LHCN-M2 (cell line): Measurements from ENCODE around the gene PTCH2. TPM values are rescaled to one million over a fixed set of nuclear protein-coding genes. Genes with fewer than 3 reads are reported as not detected.
"Not testable (repeated sequence)": the region's sequence is repeated elsewhere in the genome, so short reads cannot be mapped to it uniquely, and the experiment has no call there.

ENCODE experiments used
- DNase-seq: peaks from one replicate; pipeline ENCODE4 v3.0.0-alpha.2; 2012; ENCODE audit warnings: low read depth
- total RNA-seq: library from RNA; depleted of rRNA; stranded (reverse); fragments of >200 nt; gene quantifications from 2 replicates; pipeline ENCODE4 v1.2.3, GENCODE V29; 2014

Gene PTCH2
- total RNA-seq, 1 experiment from 2014 or later: under 0.01 TPM

GRCh38 chr1:44846985-44847384, 3.9 kb upstream of the PTCH2 start:
- DNase-seq: no peak

DNA sequence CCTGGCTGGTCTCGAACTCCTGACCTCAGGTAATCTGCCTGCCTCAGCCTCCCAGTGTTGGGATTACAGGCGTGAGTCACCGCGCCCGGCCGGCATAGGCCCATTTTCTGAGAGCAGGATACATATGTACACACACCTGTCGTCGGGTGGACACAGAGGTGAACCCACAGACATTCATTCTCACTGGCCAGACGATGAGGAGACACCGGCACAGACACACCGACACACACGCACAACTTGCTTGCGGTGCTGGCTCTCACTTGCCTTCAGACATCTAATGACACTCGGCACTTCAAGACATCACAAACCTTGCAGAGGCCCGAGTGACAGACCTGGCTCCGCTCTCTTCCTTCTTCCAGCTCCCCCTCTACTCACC, 579 bp downstream of the PTCH2 start:
- DNase-seq: no peak

DNA sequence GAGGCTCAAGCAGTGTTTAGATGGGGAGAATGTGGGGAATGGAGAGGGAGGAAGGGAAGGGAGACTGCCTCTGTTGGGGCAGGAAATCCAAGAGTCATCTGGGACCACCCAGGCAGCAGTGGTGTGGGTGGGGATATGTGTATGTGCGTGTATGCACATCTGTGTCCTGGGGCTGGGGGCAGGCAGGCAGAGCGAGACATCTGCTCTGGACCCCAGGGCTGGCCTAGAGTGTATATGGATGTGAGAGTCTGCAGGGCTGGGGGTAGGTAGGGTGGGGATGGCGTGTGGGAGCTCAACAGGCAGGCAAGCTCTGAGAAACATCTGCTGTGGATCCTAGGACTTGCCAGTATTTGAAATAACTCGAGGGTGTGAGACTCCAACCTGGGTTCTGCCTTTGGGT, 3.5 kb downstream of the PTCH2 start:
- no peak for DNase-seq

DNA sequence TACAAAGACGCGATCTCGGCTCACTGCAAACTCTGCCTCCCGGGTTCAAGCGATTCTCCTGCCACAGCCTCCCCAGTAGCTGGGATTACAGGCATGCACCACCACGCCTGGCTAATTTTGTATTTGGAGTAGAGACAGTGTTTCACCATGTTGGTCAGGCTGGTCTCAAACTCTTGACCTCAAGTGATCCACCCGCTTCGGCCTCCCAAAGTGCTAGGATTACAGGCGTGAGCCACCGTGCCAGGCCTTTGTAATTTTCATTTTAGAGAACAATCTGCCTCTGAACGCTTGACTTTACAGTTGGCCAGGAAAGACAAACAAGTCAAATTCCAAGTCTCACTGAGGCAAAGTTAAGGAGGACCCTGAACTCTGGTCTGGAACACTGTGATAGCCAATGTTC, 4.8 kb downstream of the PTCH2 start:
- not testable (repeated sequence) for DNase-seq

DNA sequence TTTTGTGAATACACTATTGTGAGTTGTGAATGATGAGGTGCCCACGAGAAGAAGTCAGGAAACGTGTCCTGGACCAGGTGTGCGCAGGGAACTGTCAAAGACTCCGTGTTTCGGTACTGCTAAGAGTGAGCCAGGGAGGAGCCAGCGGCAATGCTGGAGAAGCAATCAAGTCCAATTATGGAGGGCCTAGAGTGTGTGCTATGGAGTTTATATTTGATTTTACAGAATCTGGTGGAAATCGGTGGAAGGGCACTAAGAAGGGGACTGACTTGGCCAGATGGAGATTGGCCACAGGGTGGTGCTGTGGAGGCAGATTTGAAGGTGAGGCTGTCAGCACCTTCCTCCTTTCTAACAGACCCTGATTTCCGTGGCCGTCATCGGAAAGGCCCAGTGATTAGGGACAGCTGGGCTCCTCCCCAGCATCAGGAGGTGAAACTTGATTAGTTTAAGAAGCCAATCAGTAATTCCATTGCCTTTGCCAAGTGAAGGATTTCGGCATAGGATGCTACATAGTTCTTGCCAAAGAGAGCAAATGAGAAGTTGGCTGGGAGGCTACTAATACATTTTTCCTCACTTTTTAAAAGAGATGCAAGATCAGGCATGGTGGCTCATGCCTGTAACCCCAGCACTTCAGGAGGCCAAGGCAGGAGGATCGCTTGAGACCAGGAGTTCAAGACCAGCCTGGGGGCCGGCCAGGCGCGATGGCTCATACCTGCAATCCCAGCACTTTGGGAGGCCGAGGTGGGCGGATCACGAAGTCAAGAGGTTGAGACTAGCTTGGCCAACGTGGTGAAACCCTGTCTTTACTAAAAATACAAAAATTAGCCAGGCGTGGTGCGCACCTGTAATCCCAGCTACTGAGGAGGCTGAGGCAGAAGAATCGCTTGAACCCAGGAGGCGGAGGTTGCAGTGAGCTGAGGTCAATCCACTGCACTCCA, 7.0 kb downstream of the PTCH2 start:
- DNase-seq: peak; percentile 65

GRCh38 chr1:44834328-44834727, 8.7 kb downstream of the PTCH2 start:
- DNase-seq: no peak

GRCh38 chr1:44832056-44832705, 10.9 kb downstream of the PTCH2 start:
- DNase-seq: no peak

GRCh38 chr1:44831516-44831915, 11.5 kb downstream of the PTCH2 start:
- DNase-seq: no peak

GRCh38 chr1:44830900-44831304, 12.2 kb downstream of the PTCH2 start:
- DNase-seq: no peak

DNA sequence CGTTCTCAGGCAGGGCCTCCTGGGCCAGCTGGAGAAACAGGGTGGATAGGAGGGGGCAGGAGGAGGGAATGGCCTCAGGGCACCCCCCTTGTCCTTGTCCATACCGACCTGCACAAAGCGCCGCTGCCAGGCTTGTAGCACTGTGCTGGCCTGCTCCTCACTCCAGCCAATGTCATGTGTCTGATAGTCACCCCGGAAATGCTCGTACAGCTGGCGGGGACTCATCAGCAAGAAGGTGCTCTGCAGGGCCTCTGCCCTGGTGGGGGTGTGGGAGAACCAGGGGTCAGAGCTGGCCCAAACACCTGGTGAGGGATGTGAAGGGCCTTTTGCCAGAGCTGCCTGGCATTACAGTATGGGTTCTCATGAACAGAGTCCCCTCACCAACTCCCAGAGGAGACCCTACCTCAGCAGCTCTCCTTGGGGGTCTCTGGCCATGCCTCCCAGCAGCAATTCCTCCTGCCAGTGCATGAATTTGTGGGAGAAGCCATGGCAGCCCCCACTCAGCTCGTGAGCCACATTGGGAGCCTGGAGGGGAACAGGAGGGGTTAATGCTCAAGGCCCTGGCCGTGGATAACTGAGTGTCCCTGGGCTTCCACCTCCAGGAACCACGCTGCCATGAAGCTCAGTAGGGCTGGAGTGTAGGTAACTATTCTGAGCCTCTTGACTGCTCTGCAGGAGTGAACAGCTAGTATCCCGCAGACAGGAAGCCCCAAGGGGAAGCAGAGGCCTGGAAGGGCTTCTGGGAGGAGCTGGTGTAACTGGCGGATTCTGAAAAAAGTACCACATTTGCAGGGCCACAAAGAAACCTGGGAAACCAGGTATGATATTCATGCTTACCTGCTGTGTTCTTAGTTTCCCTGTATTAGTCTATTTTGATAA, 13.3 kb downstream of the PTCH2 start:
- no peak for DNase-seq

DNA sequence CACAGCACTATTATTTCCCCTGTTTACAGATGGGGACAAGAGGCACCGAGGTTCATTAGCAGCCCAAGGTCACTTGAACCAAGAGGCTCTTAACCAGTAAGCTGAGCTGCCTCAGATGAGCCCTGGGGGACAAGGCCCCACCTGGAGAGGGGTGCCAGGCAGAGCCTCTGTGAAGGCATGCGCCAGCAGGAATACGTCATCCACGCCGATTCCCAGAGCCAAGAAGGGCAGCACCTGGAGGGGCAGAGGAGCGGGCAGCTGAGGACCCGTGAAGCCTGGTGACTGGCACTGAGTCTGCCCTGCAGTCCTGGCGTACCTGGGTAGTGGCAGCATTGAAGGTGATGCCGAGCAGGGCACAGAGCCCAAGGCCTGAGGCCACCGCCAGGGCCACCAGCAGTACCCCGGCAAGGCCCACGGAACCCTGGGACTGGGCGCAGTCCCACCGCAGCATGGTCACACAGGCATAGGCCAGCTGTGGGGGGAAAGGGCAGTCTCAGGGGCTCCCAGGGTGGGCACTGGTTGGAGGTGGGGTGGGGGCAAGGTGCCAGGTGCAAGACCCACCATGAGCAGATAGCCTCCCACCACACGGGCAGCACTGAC, 14.1 kb downstream of the PTCH2 start:
- no peak for DNase-seq

DNA sequence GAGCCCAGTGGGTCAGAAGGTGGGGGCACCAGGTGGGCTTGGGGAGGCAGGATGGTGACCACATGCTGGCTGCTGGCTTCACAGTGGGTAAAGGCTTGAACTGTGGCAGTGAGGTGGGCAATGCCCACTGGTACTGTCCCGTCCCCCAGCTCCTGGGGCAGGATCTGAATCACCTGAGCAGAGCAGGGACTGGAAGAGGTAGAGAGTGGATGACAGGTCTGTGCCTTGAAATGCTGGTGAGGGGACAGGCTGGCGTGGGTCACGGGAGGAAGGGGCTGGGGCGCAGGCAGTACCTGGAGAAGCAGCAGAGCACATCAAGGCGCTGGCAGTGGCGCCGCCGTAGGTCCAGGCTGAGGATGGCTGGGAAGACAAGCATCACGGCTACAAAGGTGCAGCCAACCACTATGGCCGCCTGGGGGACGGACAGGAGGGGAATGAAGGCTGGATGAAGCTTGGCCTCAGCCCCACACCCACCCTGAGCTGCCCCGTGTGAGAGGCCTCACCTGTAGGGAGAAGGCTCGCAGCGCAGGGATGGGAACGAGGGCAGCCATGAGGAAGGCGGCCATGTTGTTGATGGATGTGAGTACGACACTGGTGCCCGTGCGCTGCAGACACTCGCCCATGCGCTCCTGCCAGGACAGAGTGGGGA, 14.9 kb downstream of the PTCH2 start:
- no peak for DNase-seq

GRCh38 chr1:44827197-44828002, 15.7 kb downstream of the PTCH2 start:
- DNase-seq: no peak

DNA sequence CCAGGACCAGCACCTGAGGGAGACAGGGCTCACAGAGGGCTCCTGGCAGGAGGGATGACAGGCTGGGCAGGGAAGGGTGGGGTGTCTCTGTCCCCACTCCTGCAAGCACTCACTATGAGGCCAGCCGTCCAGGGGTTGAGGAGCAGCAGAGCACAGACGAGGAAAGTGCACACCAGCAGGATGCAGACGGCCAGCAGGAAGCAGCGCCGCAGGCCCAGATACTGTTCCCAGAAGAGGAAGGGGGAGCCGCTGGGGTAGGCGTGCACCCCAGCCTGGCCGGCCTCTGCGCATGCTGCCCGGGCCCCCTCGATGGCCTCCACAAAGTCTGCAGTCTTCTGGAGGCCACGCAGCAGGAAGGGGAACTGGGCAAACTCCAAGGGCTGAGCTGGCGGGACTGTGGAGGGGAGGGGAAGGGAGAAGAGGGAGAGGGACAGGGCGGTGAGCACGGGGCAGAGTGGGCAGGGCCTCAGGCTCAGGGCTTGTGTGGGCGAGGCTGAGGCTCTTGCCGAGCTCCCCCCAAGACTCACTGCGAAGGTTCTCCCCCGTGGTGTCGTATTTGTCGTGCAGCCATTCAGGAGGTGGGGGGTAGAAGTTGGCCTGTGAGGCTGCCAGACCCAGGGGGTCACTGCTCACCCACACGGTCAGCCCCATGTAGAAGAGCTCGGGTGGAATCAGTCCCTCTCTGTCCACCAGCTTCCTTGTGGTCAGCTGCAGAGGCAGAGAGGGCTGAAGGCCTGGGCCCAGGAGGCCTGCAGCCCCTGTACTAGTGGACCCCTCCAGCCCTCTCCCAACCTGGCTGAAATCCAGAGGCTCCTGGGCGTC, 16.5 kb downstream of the PTCH2 start:
- no peak for DNase-seq

GRCh38 chr1:44824392-44824791, 18.7 kb downstream of the PTCH2 start:
- not testable (repeated sequence) for DNase-seq

DNA sequence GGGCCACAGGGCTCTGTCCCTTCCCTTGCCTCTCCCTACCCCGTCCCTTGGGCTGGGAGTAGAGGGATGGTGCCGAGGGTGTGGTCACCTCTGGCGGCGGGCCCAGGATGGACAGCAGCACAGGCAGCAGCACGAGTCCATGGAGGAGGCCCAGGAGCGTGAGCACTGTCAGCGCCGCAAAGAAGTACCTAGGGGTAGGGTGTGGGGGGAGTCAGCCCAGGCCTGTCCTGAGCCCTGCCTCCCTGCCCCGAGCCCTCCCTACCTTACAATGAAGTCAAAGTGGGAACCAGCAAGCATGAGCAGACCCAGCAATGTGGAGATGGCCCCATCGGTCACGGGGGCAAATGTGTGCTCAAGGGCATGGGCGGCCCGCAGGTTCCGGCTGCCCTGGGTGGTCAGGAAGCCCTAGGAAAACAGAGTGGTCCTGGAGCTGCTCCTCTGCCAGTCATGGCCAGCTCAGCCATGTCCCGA, 20.0 kb downstream of the PTCH2 start:
- no peak for DNase-seq

GRCh38 chr1:44822131-44822701, 20.8 kb downstream of the PTCH2 start:
- no peak for DNase-seq

DNA sequence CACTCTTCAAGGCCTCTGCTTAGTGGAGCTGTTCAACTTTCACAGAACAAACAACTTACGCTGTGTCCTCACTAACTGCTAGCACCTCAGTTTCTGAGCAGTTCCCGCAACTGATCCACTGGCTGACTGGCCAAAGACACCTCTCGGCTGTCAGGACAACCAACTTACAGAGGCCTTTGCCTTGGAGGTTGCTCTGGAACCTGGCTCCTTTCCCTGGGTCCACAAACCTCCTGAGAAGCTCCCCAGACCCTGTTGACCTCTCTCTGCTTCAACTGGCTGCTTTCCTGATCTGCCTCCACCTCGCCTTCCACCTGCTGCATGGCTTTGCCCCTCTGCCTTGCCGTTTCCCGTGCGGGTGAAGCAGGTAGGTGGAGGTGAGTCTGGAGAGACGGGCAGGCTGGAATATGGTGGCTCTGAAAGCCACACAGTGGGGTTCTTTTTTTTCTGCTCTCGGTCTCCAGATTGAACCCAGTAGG, 21.8 kb downstream of the PTCH2 start:
- no peak for DNase-seq
